ENCODE results near the gene TBCK.

GRCh38 chr4:106312377-106312776 lies 3.6 kb downstream of the TBCK start:
- no peak for TF ChIP-seq CTCF (IDR thresholded peaks at IDR 0.05; ENCODE audit: extremely low read depth in 1 of 2, insufficient read depth in 1 of 2, low read depth in 1 of 2, low read length in 2 of 2)
- no peak for TF ChIP-seq EZH2 (IDR thresholded peaks at IDR 0.05; ENCODE audit: borderline replicate concordance, low read depth, low read length, severe bottlenecking)
- TF ChIP-seq POLR2AphosphoS5 (IDR thresholded peaks at IDR 0.05; ENCODE audit: insufficient read depth, low read depth, low read length) = no peak
- no peak for TF ChIP-seq POLR2A (IDR thresholded peaks at IDR 0.05; ENCODE audit: low read depth, low read length)
- TF ChIP-seq MYC (IDR thresholded peaks at IDR 0.05; ENCODE audit: low read depth, low read length) = no peak
- TF ChIP-seq FOS (IDR thresholded peaks at IDR 0.05; ENCODE audit: borderline replicate concordance, insufficient read depth, low read length) = no peak
- TF ChIP-seq, protein P1, sequence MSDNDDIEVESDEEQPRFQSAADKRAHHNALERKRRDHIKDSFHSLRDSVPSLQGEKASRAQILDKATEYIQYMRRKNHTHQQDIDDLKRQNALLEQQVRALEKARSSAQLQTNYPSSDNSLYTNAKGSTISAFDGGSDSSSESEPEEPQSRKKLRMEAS (IDR thresholded peaks at IDR 0.05; ENCODE audit: insufficient read depth, insufficient read length) = no peak
- no peak for TF ChIP-seq GATA2 (IDR thresholded peaks at IDR 0.05; ENCODE audit: insufficient read depth, insufficient read length, low read depth, low read length)
- TF ChIP-seq JUN (IDR thresholded peaks at IDR 0.05; ENCODE audit: borderline replicate concordance, insufficient read depth, insufficient read length, low read depth) = no peak
